H9 (cell line): ENCODE measurements around the gene TBC1D9. TPM values are rescaled to one million over a fixed set of nuclear protein-coding genes. Genes with fewer than 3 reads are reported as not detected.

Source experiments
- DNase-seq: peaks from one replicate; pipeline ENCODE4 v3.0.0-alpha.2; 2017
- H2AFZ ChIP-seq: one replicate; pipeline ENCODE4 v1.6.1; 2013; ENCODE audit warnings: mild to moderate bottlenecking, low read length, control low read depth, moderate library complexity
- H2AK5ac ChIP-seq: 2 replicates; pipeline ENCODE4 v1.6.1; 2013; ENCODE audit warnings: low read length, control low read depth, mixed read lengths; ENCODE audit not compliant: insufficient read length
- H2BK120ac ChIP-seq: one replicate; pipeline ENCODE4 v1.6.1; 2013; ENCODE audit warnings: low read depth, mild to moderate bottlenecking, low read length, control low read depth, inconsistent platforms; ENCODE audit not compliant: poor library complexity, severe bottlenecking
- H2BK12ac ChIP-seq: 2 replicates; pipeline ENCODE4 v1.6.1; 2013; ENCODE audit warnings: low read length, control low read depth, mixed read lengths, low read depth; ENCODE audit not compliant: insufficient read length
- H2BK15ac ChIP-seq: 2 replicates; pipeline ENCODE4 v1.6.1; 2013; ENCODE audit warnings: low read depth, low read length, control low read depth
- H2BK20ac ChIP-seq: one replicate; pipeline ENCODE4 v1.6.1; 2013; ENCODE audit warnings: low read depth, mild to moderate bottlenecking, low read length, control low read depth, inconsistent platforms; ENCODE audit not compliant: poor library complexity, severe bottlenecking
- H2BK5ac ChIP-seq: 2 replicates; pipeline ENCODE4 v1.6.1; 2013; ENCODE audit warnings: low read length, control low read depth, mixed read lengths; ENCODE audit not compliant: insufficient read length
- H3K14ac ChIP-seq: 2 replicates; pipeline ENCODE4 v1.6.1; 2013; ENCODE audit warnings: low read length, control low read depth; ENCODE audit not compliant: insufficient read depth
- H3K18ac ChIP-seq: 2 replicates; pipeline ENCODE4 v1.6.1; 2013; ENCODE audit warnings: low read depth, mild to moderate bottlenecking, mixed read lengths, low read length, control low read depth; ENCODE audit not compliant: insufficient read length
- H3K23ac ChIP-seq: 2 replicates; pipeline ENCODE4 v1.6.1; 2013; ENCODE audit warnings: low read length, control low read depth, mixed read lengths, low read depth; ENCODE audit not compliant: insufficient read length
- H3K23me2 ChIP-seq: 2 replicates; pipeline ENCODE4 v1.6.1; 2013; ENCODE audit warnings: low read depth, mild to moderate bottlenecking, mixed read lengths, low read length, control low read depth; ENCODE audit not compliant: insufficient read length, poor library complexity, severe bottlenecking
- H3K27ac ChIP-seq: 2 replicates; pipeline ENCODE4 v1.5.1; 2013; ENCODE audit warnings: low read length, control low read depth, mixed read lengths, low read depth; ENCODE audit not compliant: insufficient read length
- H3K27me3 ChIP-seq: 2 replicates; pipeline ENCODE4 v1.6.1; 2013; ENCODE audit warnings: low read length, control low read depth, inconsistent platforms; ENCODE audit not compliant: insufficient read depth
- H3K4ac ChIP-seq: 2 replicates; pipeline ENCODE4 v1.6.1; 2013; ENCODE audit warnings: low read depth, mild to moderate bottlenecking, control low read depth, inconsistent platforms, low read length, moderate library complexity
- H3K4me1 ChIP-seq: 2 replicates; pipeline ENCODE4 v1.6.1; 2013; ENCODE audit warnings: low read length, control low read depth, inconsistent platforms; ENCODE audit not compliant: insufficient read depth
- H3K4me2 ChIP-seq: 2 replicates; pipeline ENCODE4 v1.6.1; 2013; ENCODE audit warnings: low read length, control low read depth, mixed read lengths; ENCODE audit not compliant: insufficient read length, insufficient read depth
- H3K56ac ChIP-seq: 2 replicates; pipeline ENCODE4 v1.6.1; 2013; ENCODE audit warnings: low read depth, mild to moderate bottlenecking, mixed read lengths, low read length, control low read depth; ENCODE audit not compliant: insufficient read length
- H3K79me1 ChIP-seq: 2 replicates; pipeline ENCODE4 v1.6.1; 2013; ENCODE audit warnings: low read depth, mild to moderate bottlenecking, moderate library complexity, low read length, control low read depth, inconsistent platforms; ENCODE audit not compliant: insufficient read depth, poor library complexity, severe bottlenecking
- H3K79me2 ChIP-seq: 2 replicates; pipeline ENCODE4 v1.6.1; 2013; ENCODE audit warnings: low read length, control low read depth, inconsistent platforms; ENCODE audit not compliant: insufficient read depth
- H3K9ac ChIP-seq: 2 replicates; pipeline ENCODE4 v1.6.1; 2013; ENCODE audit warnings: low read length, control low read depth, mixed read lengths; ENCODE audit not compliant: insufficient read length; ENCODE audit errors: extremely low read depth
- H3K9me3 ChIP-seq: one replicate; pipeline ENCODE4 v1.6.1; 2013; ENCODE audit warnings: low read depth, low read length, inconsistent platforms; ENCODE audit not compliant: control insufficient read depth
- H3T11ph ChIP-seq: one replicate; pipeline ENCODE4 v1.6.1; 2013; ENCODE audit warnings: mild to moderate bottlenecking, low read length, control low read depth, inconsistent platforms
- H4K20me1 ChIP-seq: one replicate; pipeline ENCODE4 v1.6.1; 2013; ENCODE audit not compliant: control insufficient read depth, insufficient read length, insufficient read depth
- H4K5ac ChIP-seq: 2 replicates; pipeline ENCODE4 v1.6.1; 2013; ENCODE audit warnings: low read depth, mild to moderate bottlenecking, mixed read lengths, low read length, control low read depth; ENCODE audit not compliant: insufficient read length
- H4K8ac ChIP-seq: replicated peaks from 2 replicates; pipeline ENCODE4 v1.6.1; 2013; ENCODE audit warnings: low read length, control low read depth, mixed read lengths, low read depth; ENCODE audit not compliant: insufficient read length
- H4K91ac ChIP-seq: 2 replicates; pipeline ENCODE4 v1.6.1; 2013; ENCODE audit warnings: low read depth, mild to moderate bottlenecking, moderate library complexity, mixed read lengths, low read length, control low read depth; ENCODE audit not compliant: insufficient read length
- H3K27ac Mint-ChIP-seq, 3 experiments: 2 replicates in 2 of 3; 3 replicates in 1 of 3; pipeline ENCODE4 v1.8.0; 2020 to 2021; ENCODE audit warnings: mixed read lengths in 3 of 3, mild to moderate bottlenecking in 1 of 3, moderate library complexity in 1 of 3
- H3K27me3 Mint-ChIP-seq: 2 replicates; pipeline ENCODE4 v1.8.0; 2021; ENCODE audit warnings: low read depth, mild to moderate bottlenecking, moderate library complexity, mixed read lengths
- H3K36me3 Mint-ChIP-seq, 3 experiments: 2 replicates in 2 of 3; 3 replicates in 1 of 3; pipeline ENCODE4 v1.8.0; 2020 to 2021; ENCODE audit warnings: low read depth in 3 of 3, mixed read lengths in 3 of 3; ENCODE audit not compliant: insufficient read depth in 1 of 3
- H3K4me1 Mint-ChIP-seq, 2 experiments: 2 replicates each; pipeline ENCODE4 v1.8.0; 2020; ENCODE audit warnings: mixed read lengths in 2 of 2
- H3K4me3 Mint-ChIP-seq, 2 experiments: 2 replicates in 1 of 2; 3 replicates in 1 of 2; pipeline ENCODE4 v1.8.0; 2020 to 2021; ENCODE audit warnings: mild to moderate bottlenecking in 2 of 2, mixed read lengths in 2 of 2, moderate library complexity in 1 of 2
- H3K9me3 Mint-ChIP-seq, 2 experiments: 2 replicates in 1 of 2; 3 replicates in 1 of 2; pipeline ENCODE4 v1.8.0; 2020; ENCODE audit warnings: mild to moderate bottlenecking in 2 of 2, mixed read lengths in 2 of 2, moderate library complexity in 1 of 2
- CTCF ChIP-seq: fragments of 200-600 bp; sonication (generic); conservative IDR thresholded peaks from 3 replicates; pipeline ENCODE4 v1.8.0; 2021; ENCODE audit warnings: antibody characterized with exemption, mild to moderate bottlenecking
- WGBS: extraction: QIAGEN DNeasy Blood & Tissue Kit; methylation state at CpG from one replicate; pipeline ENCODE4 v1.1.7; 2013; ENCODE audit warnings: missing lambda C conversion rate, low lambda C conversion rate, mixed read lengths; ENCODE audit not compliant: insufficient read length; ENCODE audit errors: extremely low coverage; 5-methylcytosine and 5-hydroxymethylcytosine counted together
- total RNA-seq: library from RNA; stranded (reverse); gene quantifications from 2 replicates; pipeline ENCODE4 v1.2.1, GENCODE V29; 2021

The TBC1D9 gene
- total RNA-seq, 1 experiment from 2014 or later = 0.63 TPM

- Histone ChIP-seq H2BK120ac (no peak overlapping the region), H3K27ac (no peak overlapping the region), H3K79me2 (no peaks in the 10 kb centered on the region), H3K23me2 (no peaks in the 10 kb centered on the region), H3K27me3 (no peaks in the 10 kb centered on the region), H3T11ph (no peak overlapping the region), H3K79me1 (no peaks in the 10 kb centered on the region), H4K5ac (no peak overlapping the region), H3K56ac (no peak overlapping the region), H2BK12ac (no peak overlapping the region), H4K20me1 (no peaks in the 10 kb centered on the region), H3K4me2 (no peak overlapping the region), H2BK5ac (no peak overlapping the region), H3K18ac (no peak overlapping the region), H4K91ac (no peak overlapping the region), H3K23ac (no peak overlapping the region), H3K4ac (no peak overlapping the region), H3K4me1 (no peaks in the 10 kb centered on the region; the same call in 1 of the 2 replicates), H3K9ac (no peak overlapping the region), H2AFZ (no peak overlapping the region), H3K9me3 (no peaks in the 10 kb centered on the region), H2AK5ac (no peak overlapping the region), H2BK15ac (no peak overlapping the region), H4K8ac (no peak overlapping the region), H2BK20ac (no peak overlapping the region), H3K14ac (no peak overlapping the region)
- WGBS = no CpG with 5 or more reads among the region's 4 CpGs
- H3K9me3 Mint-ChIP-seq = no peaks in the 10 kb centered on the region; a peak in 1 of 5 replicates
- no peaks in the 10 kb centered on the region for H3K27me3 Mint-ChIP-seq
- TF ChIP-seq CTCF = no peak
- peaks cover 51 to 60% of the 10 kb centered on the region in 2 experiments for H3K4me1 Mint-ChIP-seq
- H3K4me3 Mint-ChIP-seq = no peak overlapping the region
- H3K27ac Mint-ChIP-seq = peak overlapping the region in 2 of 3 experiments; percentile 1 to 90; a peak in 4 of 7 replicates
- H3K36me3 Mint-ChIP-seq = 0 out of 7 replicates have a peak, but pooled peaks cover 0 to 2% (median 0%) of the 10 kb centered on the region in 3 experiments
- no peak for DNase-seq
Observed at GRCh38 chr4:140735779-140736391, 20.3 kb downstream of the TBC1D9 start.
